ENCODE results near the gene CRYGN. TPM values are rescaled to one million over a fixed set of nuclear protein-coding genes. Genes with fewer than 3 reads are reported as not detected.

CRYGN gene
- total RNA-seq, 6 donors from 2014 or later, result 0.43 to 0.61 TPM; not detected in 4

- H3K9me3 ChIP-seq, result no peaks in the 10 kb centered on the region
- no peak overlapping the region for H3K4me3 ChIP-seq
- peaks cover 0 to 19% (median 10%) of the 10 kb centered on the region in 4 donors for H3K27me3 ChIP-seq
- no peak for TF ChIP-seq EP300 (IDR thresholded peaks at IDR 0.05)
- TF ChIP-seq POLR2AphosphoS5 (IDR thresholded peaks at IDR 0.05), result no peak
- TF ChIP-seq CTCF (IDR thresholded peaks at IDR 0.05), result no peak
- no peak for TF ChIP-seq POLR2A (IDR thresholded peaks at IDR 0.05)
- DNase-seq (no peak), ATAC-seq (ENCODE audit: low FRiP score in 2 of 2) (no peak)
- H3K4me1 ChIP-seq, result peaks cover 14 to 19% (median 16%) of the 10 kb centered on the region in 4 donors
- H3K27ac ChIP-seq, result no peak overlapping the region
- H3K36me3 ChIP-seq, result peaks cover 0 to 5% (median 0%) of the 10 kb centered on the region in 4 donors
- 85 to 90% methylated on average over 6 of the region's 6 CpGs for WGBS, 2 donors
These were observed 55.6 kb downstream of the CRYGN start for GRCh38 chr7:151384352-151384697.

GRCh38 chr7:151383638-151384351 is 56.1 kb downstream of the CRYGN start:
- H3K27ac ChIP-seq, result no peak overlapping the region
- ATAC-seq (ENCODE audit: low FRiP score in 2 of 2), result no peak
- no peak for DNase-seq
- 77 to 88% methylated on average over 13 to 15 of the region's 15 CpGs for WGBS, 2 donors
- no peak overlapping the region for H3K4me3 ChIP-seq
- TF ChIP-seq EP300 (IDR thresholded peaks at IDR 0.05), result no peak
- TF ChIP-seq POLR2A (IDR thresholded peaks at IDR 0.05), result no peak
- no peak for TF ChIP-seq CTCF (IDR thresholded peaks at IDR 0.05)
- TF ChIP-seq POLR2AphosphoS5 (IDR thresholded peaks at IDR 0.05), result no peak
- H3K9me3 ChIP-seq, result no peaks in the 10 kb centered on the region
- H3K36me3 ChIP-seq, result peaks cover 0 to 6% (median 1%) of the 10 kb centered on the region in 4 donors
- H3K4me1 ChIP-seq, result peaks cover 14 to 19% (median 16%) of the 10 kb centered on the region in 4 donors
- peaks cover 0 to 19% (median 10%) of the 10 kb centered on the region in 4 donors for H3K27me3 ChIP-seq

- H3K36me3 ChIP-seq, result peaks cover 0 to 20% (median 13%) of the 10 kb centered on the region in 4 donors
- ATAC-seq (ENCODE audit: low FRiP score in 2 of 2), result no peak
- no peaks in the 10 kb centered on the region for H3K9me3 ChIP-seq
- H3K4me1 ChIP-seq, result peaks cover 14 to 19% (median 16%) of the 10 kb centered on the region in 4 donors
- H3K27ac ChIP-seq, result no peak overlapping the region
- TF ChIP-seq POLR2AphosphoS5 (IDR thresholded peaks at IDR 0.05), result no peak
- TF ChIP-seq EP300 (IDR thresholded peaks at IDR 0.05), result no peak
- no peak for TF ChIP-seq POLR2A (IDR thresholded peaks at IDR 0.05)
- no peak for TF ChIP-seq CTCF (IDR thresholded peaks at IDR 0.05)
- H3K27me3 ChIP-seq, result peaks cover 0 to 19% (median 10%) of the 10 kb centered on the region in 4 donors
- H3K4me3 ChIP-seq, result peak overlapping the region in 3 of 4 donors; percentile 20 to 42 (median 22)
- peak in 1 of 2 donors; percentile 80 for DNase-seq
- 31 to 51% methylated on average over 20 to 37 of the region's 37 CpGs for WGBS, 2 donors
These were observed 57.7 kb downstream of the CRYGN start for GRCh38 chr7:151382079-151382885.

GRCh38 chr7:151381348-151382078 is 58.4 kb downstream of the CRYGN start:
- WGBS, 2 donors, result 20 to 32% methylated on average over 10 to 51 of the region's 83 CpGs

More at GRCh38 chr7:151381348-151382078, 58.4 kb downstream of the CRYGN start:
- ATAC-seq (ENCODE audit: low FRiP score in 2 of 2) (peak in 1 of 2 donors; percentile 16), DNase-seq (peak in 1 of 2 donors; percentile 88)
- Histone ChIP-seq H3K9me3 (no peaks in the 10 kb centered on the region), H3K27me3 (peaks cover 0 to 19% (median 10%) of the 10 kb centered on the region in 4 donors), H3K27ac (no peak overlapping the region), H3K4me1 (peaks cover 14 to 19% (median 16%) of the 10 kb centered on the region in 4 donors), H3K36me3 (peaks cover 5 to 28% (median 21%) of the 10 kb centered on the region in 4 donors), H3K4me3 (peak overlapping the region in 3 of 4 donors; percentile 20 to 42 (median 22))
- TF ChIP-seq POLR2AphosphoS5 (IDR thresholded peaks at IDR 0.05) (no peak), CTCF (IDR thresholded peaks at IDR 0.05) (peak in 1 of 6 experiments; percentile 1)
